ENCODE measurements around the gene CBLN3. TPM values are rescaled to one million over a fixed set of nuclear protein-coding genes. Genes with fewer than 3 reads are reported as not detected.

Gene CBLN3
- total RNA-seq, 2 experiments from 2014 or later: 2.0 to 6.7 TPM

- Histone ChIP-seq H3K9me3 (ENCODE audit: low read length) (no peaks in the 10 kb centered on the region), H3K4me2 (ENCODE audit: low read length) (peak overlapping the region; percentile 87), H4K20me1 (ENCODE audit: insufficient read depth, low read length) (no peaks in the 10 kb centered on the region), H3K4me3 (ENCODE audit: low read depth, low read length, poor library complexity, severe bottlenecking) (peak overlapping the region; percentile 83), H2AFZ (ENCODE audit: low read length) (peak overlapping the region; percentile 75; the same call in 1 of the 2 replicates), H3K4me1 (ENCODE audit: insufficient read depth, low read length, poor library complexity, severe bottlenecking) (peaks cover 20% of the 10 kb centered on the region), H3K36me3 (ENCODE audit: insufficient read depth, low read length) (peaks cover 36% of the 10 kb centered on the region), H3K9me2 (ENCODE audit: insufficient read depth, low read length) (no peaks in the 10 kb centered on the region), H3K27ac (ENCODE audit: low read depth, low read length, poor library complexity, severe bottlenecking) (peak overlapping the region; percentile 78), H3K79me2 (ENCODE audit: insufficient read depth, low read depth, low read length) (peaks cover 21% of the 10 kb centered on the region; the same call in 1 of the 2 replicates)
- intact Hi-C loops (cut with micrococcal nuclease; ENCODE audit: unreplicated experiment): loop anchor here (10.0 kb wide), 1 partner anchor 888 kb away; the partner anchor contains the start of genes THTPA and ZFHX2
- ChIA-PET CTCF (ENCODE audit: unreplicated experiment) (interaction anchor here (0.6 kb wide), 2 partner anchors 23 to 121 kb away, joined by 3 read pairs; no protein-coding TSS in a partner anchor), POLR2A (interaction anchor here (0.6 to 2.3 kb wide), 7 partner anchors 12 to 171 kb away, joined by 3 to 10 read pairs (median 4); partner anchors contain the start of genes CBLN3 and KHNYN)
- no peak for DNase-seq (ENCODE audit: low spot score)
- BruUV-seq (replicated peaks): TSS peak; percentile 96
- TF ChIP-seq EZH2phosphoT487 (IDR thresholded peaks at IDR 0.05; ENCODE audit: borderline replicate concordance, low read depth, low read length) (no peak), CTCF (conservative IDR thresholded peaks at IDR 0.05; ENCODE audit: low read length) (no peak)
These were observed 13.7 kb upstream of the CBLN3 start for GRCh38 chr14:24443053-24443665.

- Histone ChIP-seq H4K20me1 (ENCODE audit: insufficient read depth, low read length) (no peaks in the 10 kb centered on the region), H3K4me2 (ENCODE audit: low read length) (peak within 1 kb of the TSS; percentile 93), H3K4me1 (ENCODE audit: insufficient read depth, low read length, poor library complexity, severe bottlenecking) (peaks cover 27% of the 10 kb centered on the region), H3K79me2 (ENCODE audit: insufficient read depth, low read depth, low read length) (peaks cover 21% of the 10 kb centered on the region; the same call in 1 of the 2 replicates), H3K27ac (ENCODE audit: low read depth, low read length, poor library complexity, severe bottlenecking) (peak within 1 kb of the TSS; percentile 78), H2AFZ (ENCODE audit: low read length) (peak within 1 kb of the TSS; percentile 75), H3K9me2 (ENCODE audit: insufficient read depth, low read length) (no peaks in the 10 kb centered on the region), H3K9me3 (ENCODE audit: low read length) (no peaks in the 10 kb centered on the region), H3K4me3 (ENCODE audit: low read depth, low read length, poor library complexity, severe bottlenecking) (peak within 1 kb of the TSS; percentile 83), H3K36me3 (ENCODE audit: insufficient read depth, low read length) (peaks cover 42% of the 10 kb centered on the region)
- POLR2A ChIA-PET: interaction anchor here (0.6 to 2.3 kb wide), 16 partner anchors 7 to 229 kb away, joined by 3 to 10 read pairs (median 4); partner anchors contain the start of genes CBLN3, KHNYN, RIPK3 and TINF2
- intact Hi-C loops (cut with micrococcal nuclease; ENCODE audit: unreplicated experiment): loop anchor here (10.0 kb wide), 1 partner anchor 888 kb away; the partner anchor contains the start of genes THTPA and ZFHX2
- DNase-seq (ENCODE audit: low spot score): peak; percentile 99
- BruUV-seq (replicated peaks): no TSS peak
- TF ChIP-seq EZH2phosphoT487 (IDR thresholded peaks at IDR 0.05; ENCODE audit: borderline replicate concordance, low read depth, low read length): no peak
- CTCF ChIA-PET (ENCODE audit: unreplicated experiment): interaction anchor here (0.5 to 1.5 kb wide), 7 partner anchors 11 to 352 kb away, joined by 3 to 10 read pairs (median 3); partner anchors contain the start of gene CIDEB
These were observed 13.0 kb upstream of the CBLN3 start, which contains the start of gene SDR39U1 for GRCh38 chr14:24442240-24443052. TSS of gene SDR39U1 (minus strand) at chr14:24442776. CDS start at chr14:24442769, 7 bp downstream.

GRCh38 chr14:24441904-24442239 is 12.4 kb upstream of the CBLN3 start:
- ChIA-PET POLR2A (interaction anchor here (0.8 to 2.3 kb wide), 12 partner anchors 8 to 228 kb away, joined by 3 to 9 read pairs (median 4); partner anchors contain the start of genes KHNYN, RIPK3 and TINF2), CTCF (ENCODE audit: unreplicated experiment) (interaction anchor here (0.5 to 1.5 kb wide), 6 partner anchors 10 to 351 kb away, joined by 3 to 10 read pairs (median 4); partner anchors contain the start of gene CIDEB)
- no peak for TF ChIP-seq EZH2phosphoT487 (IDR thresholded peaks at IDR 0.05; ENCODE audit: borderline replicate concordance, low read depth, low read length)
- TF ChIP-seq CTCF (conservative IDR thresholded peaks at IDR 0.05; ENCODE audit: low read length): no peak
- DNase-seq (ENCODE audit: low spot score): no peak
- intact Hi-C loops (cut with micrococcal nuclease; ENCODE audit: unreplicated experiment): loop anchor here (10.0 kb wide), 1 partner anchor 887 kb away; the partner anchor contains the start of genes THTPA and ZFHX2
- H3K27ac ChIP-seq (ENCODE audit: low read depth, low read length, poor library complexity, severe bottlenecking): peak overlapping the region; percentile 78
- H3K9me3 ChIP-seq (ENCODE audit: low read length): no peaks in the 10 kb centered on the region
- peaks cover 33% of the 10 kb centered on the region for H3K4me1 ChIP-seq (ENCODE audit: insufficient read depth, low read length, poor library complexity, severe bottlenecking)
- H3K79me2 ChIP-seq (ENCODE audit: insufficient read depth, low read depth, low read length): peaks cover 21% of the 10 kb centered on the region; the same call in 1 of the 2 replicates
- peak overlapping the region; percentile 93 for H3K4me2 ChIP-seq (ENCODE audit: low read length)
- BruUV-seq (replicated peaks): no TSS peak
- H4K20me1 ChIP-seq (ENCODE audit: insufficient read depth, low read length): no peaks in the 10 kb centered on the region
- H2AFZ ChIP-seq (ENCODE audit: low read length): peak overlapping the region; percentile 73; the same call in 1 of the 2 replicates
- H3K36me3 ChIP-seq (ENCODE audit: insufficient read depth, low read length): peaks cover 47% of the 10 kb centered on the region
- peak overlapping the region; percentile 83 for H3K4me3 ChIP-seq (ENCODE audit: low read depth, low read length, poor library complexity, severe bottlenecking)
- no peaks in the 10 kb centered on the region for H3K9me2 ChIP-seq (ENCODE audit: insufficient read depth, low read length)

Data from OCI-LY7 (cell line).